ENCODE measurements around the gene DNAJB5. TPM values are rescaled to one million over a fixed set of nuclear protein-coding genes. Genes with fewer than 3 reads are reported as not detected.

Gene DNAJB5
- total RNA-seq, 1 donor from 2014 or later, result 40.8 TPM

DNA sequence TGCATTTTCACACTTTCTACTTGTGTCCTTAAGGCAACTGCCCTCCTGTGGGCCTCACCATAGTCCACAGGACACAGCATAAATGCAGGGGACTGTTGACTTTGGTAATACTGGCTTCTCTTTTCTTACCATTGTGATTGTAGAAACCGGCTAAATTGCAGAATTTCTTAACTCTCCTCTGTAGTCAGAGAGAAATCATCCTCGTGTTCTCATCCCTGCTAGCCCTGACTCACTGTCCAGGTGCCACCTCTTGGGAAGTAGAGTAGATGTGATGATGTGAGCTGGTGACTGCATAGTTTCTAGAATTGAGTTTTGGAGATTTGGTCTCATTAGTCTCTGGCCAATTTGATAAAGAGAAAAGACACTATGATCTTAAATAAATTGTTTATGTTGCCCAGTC lies 26.0 kb upstream of the DNAJB5 start:
- no peak overlapping the region for H3K27ac ChIP-seq
- H3K27me3 ChIP-seq, result no peaks in the 10 kb centered on the region
- peaks cover 0 to under 1% of the 10 kb centered on the region in 2 donors for H3K4me1 ChIP-seq
- no peak for DNase-seq (ENCODE audit: low spot score in 2 of 2)
- intact Hi-C loops (cut with DNase I), result no loop called here
- TF ChIP-seq, protein P1, sequence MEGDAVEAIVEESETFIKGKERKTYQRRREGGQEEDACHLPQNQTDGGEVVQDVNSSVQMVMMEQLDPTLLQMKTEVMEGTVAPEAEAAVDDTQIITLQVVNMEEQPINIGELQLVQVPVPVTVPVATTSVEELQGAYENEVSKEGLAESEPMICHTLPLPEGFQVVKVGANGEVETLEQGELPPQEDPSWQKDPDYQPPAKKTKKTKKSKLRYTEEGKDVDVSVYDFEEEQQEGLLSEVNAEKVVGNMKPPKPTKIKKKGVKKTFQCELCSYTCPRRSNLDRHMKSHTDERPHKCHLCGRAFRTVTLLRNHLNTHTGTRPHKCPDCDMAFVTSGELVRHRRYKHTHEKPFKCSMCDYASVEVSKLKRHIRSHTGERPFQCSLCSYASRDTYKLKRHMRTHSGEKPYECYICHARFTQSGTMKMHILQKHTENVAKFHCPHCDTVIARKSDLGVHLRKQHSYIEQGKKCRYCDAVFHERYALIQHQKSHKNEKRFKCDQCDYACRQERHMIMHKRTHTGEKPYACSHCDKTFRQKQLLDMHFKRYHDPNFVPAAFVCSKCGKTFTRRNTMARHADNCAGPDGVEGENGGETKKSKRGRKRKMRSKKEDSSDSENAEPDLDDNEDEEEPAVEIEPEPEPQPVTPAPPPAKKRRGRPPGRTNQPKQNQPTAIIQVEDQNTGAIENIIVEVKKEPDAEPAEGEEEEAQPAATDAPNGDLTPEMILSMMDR (IDR thresholded peaks at IDR 0.05), result no peak
- H3K4me3 ChIP-seq, result no peak overlapping the region
- H3K9me3 ChIP-seq, result no peaks in the 10 kb centered on the region
- H3K36me3 ChIP-seq, result no peaks in the 10 kb centered on the region

- Histone ChIP-seq H3K36me3 (no peaks in the 10 kb centered on the region), H3K9me3 (no peaks in the 10 kb centered on the region), H3K4me1 (no peaks in the 10 kb centered on the region), H3K4me3 (no peak overlapping the region), H3K27me3 (no peaks in the 10 kb centered on the region), H3K27ac (no peak overlapping the region)
- TF ChIP-seq, protein P1 (IDR thresholded peaks at IDR 0.05), result no peak
- DNase-seq (ENCODE audit: low spot score in 2 of 2), result no peak
- intact Hi-C loops (cut with DNase I), result no loop called here
These were observed 25.1 kb upstream of the DNAJB5 start for GRCh38 chr9:34964458-34964857.

- intact Hi-C loops (cut with DNase I), result no loop called here
- TF ChIP-seq, protein P1 (IDR thresholded peaks at IDR 0.05), result no peak
- Histone ChIP-seq H3K36me3 (no peaks in the 10 kb centered on the region), H3K27ac (no peak overlapping the region), H3K4me3 (no peak overlapping the region), H3K27me3 (no peaks in the 10 kb centered on the region), H3K9me3 (no peaks in the 10 kb centered on the region), H3K4me1 (no peaks in the 10 kb centered on the region)
- DNase-seq (ENCODE audit: low spot score in 2 of 2), result no peak
These were observed 18.3 kb upstream of the DNAJB5 start for GRCh38 chr9:34971146-34971811.

- H3K4me1 ChIP-seq, result no peaks in the 10 kb centered on the region
- DNase-seq (ENCODE audit: low spot score in 2 of 2), result no peak
- intact Hi-C loops (cut with DNase I), result no loop called here
- no peaks in the 10 kb centered on the region for H3K27me3 ChIP-seq
- H3K27ac ChIP-seq, result no peak overlapping the region
- H3K9me3 ChIP-seq, result no peaks in the 10 kb centered on the region
- no peaks in the 10 kb centered on the region for H3K36me3 ChIP-seq
- H3K4me3 ChIP-seq, result no peak overlapping the region
- TF ChIP-seq, protein P1 (IDR thresholded peaks at IDR 0.05), result no peak
These were observed 14.9 kb upstream of the DNAJB5 start for GRCh38 chr9:34974664-34975063.

DNA sequence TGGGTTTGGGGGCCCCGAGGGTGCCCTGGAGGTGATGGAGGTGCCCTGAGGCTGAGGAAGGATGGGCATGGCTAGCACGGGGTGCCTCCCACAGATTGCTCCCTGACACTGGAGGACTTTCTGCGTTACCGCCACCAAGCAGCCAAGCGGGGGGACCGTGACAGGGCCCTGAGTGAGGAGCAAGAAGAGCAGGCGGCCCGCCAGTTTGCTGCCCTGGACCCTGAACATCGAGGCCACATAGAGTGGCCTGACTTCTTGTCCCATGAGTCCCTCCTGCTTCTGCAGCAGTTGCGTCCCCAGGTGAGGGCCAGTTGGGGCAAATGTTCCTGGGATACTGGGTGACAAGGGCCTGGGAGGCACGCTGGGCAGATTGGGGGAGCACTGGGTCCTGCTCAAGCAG lies 13.1 kb upstream of the DNAJB5 start:
- Histone ChIP-seq H3K4me3 (no peak overlapping the region), H3K36me3 (no peaks in the 10 kb centered on the region), H3K27ac (no peak overlapping the region), H3K4me1 (peaks cover 0 to 3% of the 10 kb centered on the region in 2 donors), H3K9me3 (no peaks in the 10 kb centered on the region), H3K27me3 (no peaks in the 10 kb centered on the region)
- intact Hi-C loops (cut with DNase I), result no loop called here
- no peak for DNase-seq (ENCODE audit: low spot score in 2 of 2)
- TF ChIP-seq, protein P1 (IDR thresholded peaks at IDR 0.05), result no peak

DNA sequence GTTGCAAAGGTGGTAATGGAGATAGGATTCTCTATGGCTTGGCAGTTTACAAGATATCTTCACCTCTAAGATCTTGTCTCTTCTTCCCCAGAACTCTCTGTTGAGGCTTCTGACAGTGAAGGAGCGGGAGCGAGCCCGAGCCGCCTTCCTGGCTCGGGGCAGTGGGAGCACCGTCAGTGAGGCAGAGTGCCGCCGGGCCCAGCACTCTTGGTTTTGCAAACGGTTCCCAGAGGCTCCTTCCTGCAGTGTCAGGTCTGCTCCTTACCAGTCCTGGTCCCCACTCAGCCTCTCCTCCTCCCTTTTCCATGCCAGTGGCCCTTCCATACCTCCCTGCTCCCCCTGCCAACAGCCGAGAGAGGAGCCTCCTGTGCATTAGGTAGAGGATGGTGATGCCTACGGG lies 12.6 kb upstream of the DNAJB5 start:
- no peaks in the 10 kb centered on the region for H3K27me3 ChIP-seq
- H3K4me3 ChIP-seq, result no peak overlapping the region
- intact Hi-C loops (cut with DNase I), result no loop called here
- no peaks in the 10 kb centered on the region for H3K9me3 ChIP-seq
- H3K4me1 ChIP-seq, result peaks cover 0 to 9% of the 10 kb centered on the region in 2 donors
- no peak for DNase-seq (ENCODE audit: low spot score in 2 of 2)
- TF ChIP-seq, protein P1 (IDR thresholded peaks at IDR 0.05), result no peak
- no peak overlapping the region for H3K27ac ChIP-seq
- no peaks in the 10 kb centered on the region for H3K36me3 ChIP-seq

All from ascending aorta (tissue), 2 donors.